ENCODE measurements around the gene MCF2L2. TPM values are rescaled to one million over a fixed set of nuclear protein-coding genes. Genes with fewer than 3 reads are reported as not detected.

MCF2L2 gene
- total and polyA plus RNA-seq, 9 donors: 0.12 to 2.2 (median 0.61) TPM

DNA sequence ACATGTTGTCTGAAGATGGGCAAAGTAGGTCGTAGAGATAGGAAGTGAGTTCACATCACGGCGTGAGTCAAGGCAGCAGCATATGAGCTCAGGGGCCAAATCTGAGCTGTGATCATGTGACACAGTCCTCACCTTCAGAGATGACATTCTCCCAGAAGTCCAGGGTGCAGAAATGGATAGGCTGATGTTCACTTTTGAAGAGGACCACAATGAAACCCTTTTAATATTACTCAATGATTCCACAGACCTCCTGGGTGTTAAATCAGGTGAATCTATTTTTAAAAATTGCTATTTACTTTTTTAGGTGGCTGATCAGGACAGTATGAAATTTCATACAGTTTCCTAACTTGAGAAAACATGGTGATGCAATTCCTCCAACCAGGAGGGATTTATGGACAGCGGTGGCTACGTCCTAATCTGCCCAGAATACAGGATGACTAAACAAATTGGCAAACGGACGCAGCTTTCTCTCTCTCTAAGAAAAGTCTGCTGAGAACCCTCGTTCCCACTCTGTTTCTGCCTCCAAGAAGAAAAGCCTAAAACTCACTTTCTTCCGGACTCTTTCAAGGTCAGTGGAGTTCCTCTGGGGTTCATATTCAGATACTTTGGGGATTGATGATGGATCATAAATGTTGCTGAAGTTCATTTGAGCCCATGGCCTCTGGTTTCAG is 141.0 kb downstream of the MCF2L2 start:
- TF ChIP-seq POLR2A (IDR thresholded peaks at IDR 0.05) (no peak), EP300 (IDR thresholded peaks at IDR 0.05) (no peak)
- TF ChIP-seq, protein P1, sequence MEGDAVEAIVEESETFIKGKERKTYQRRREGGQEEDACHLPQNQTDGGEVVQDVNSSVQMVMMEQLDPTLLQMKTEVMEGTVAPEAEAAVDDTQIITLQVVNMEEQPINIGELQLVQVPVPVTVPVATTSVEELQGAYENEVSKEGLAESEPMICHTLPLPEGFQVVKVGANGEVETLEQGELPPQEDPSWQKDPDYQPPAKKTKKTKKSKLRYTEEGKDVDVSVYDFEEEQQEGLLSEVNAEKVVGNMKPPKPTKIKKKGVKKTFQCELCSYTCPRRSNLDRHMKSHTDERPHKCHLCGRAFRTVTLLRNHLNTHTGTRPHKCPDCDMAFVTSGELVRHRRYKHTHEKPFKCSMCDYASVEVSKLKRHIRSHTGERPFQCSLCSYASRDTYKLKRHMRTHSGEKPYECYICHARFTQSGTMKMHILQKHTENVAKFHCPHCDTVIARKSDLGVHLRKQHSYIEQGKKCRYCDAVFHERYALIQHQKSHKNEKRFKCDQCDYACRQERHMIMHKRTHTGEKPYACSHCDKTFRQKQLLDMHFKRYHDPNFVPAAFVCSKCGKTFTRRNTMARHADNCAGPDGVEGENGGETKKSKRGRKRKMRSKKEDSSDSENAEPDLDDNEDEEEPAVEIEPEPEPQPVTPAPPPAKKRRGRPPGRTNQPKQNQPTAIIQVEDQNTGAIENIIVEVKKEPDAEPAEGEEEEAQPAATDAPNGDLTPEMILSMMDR (IDR thresholded peaks at IDR 0.05): no peak
- Histone ChIP-seq H3K4me3 (no peak overlapping the region), H3K27me3 (no peaks in the 10 kb centered on the region), H3K36me3 (no peaks in the 10 kb centered on the region), H3K9me3 (no peaks in the 10 kb centered on the region), H3K4me1 (ENCODE audit: insufficient read depth) (peaks cover 2% of the 10 kb centered on the region), H3K27ac (no peak overlapping the region)
- peak in 2 of 5 donors; percentile 34 to 58 for DNase-seq
- WGBS, 3 donors: 28 to 52% (median 41%) methylated on average over 9 of the region's 9 CpGs
- intact Hi-C loops (cut with DNase I): no loop called here

DNA sequence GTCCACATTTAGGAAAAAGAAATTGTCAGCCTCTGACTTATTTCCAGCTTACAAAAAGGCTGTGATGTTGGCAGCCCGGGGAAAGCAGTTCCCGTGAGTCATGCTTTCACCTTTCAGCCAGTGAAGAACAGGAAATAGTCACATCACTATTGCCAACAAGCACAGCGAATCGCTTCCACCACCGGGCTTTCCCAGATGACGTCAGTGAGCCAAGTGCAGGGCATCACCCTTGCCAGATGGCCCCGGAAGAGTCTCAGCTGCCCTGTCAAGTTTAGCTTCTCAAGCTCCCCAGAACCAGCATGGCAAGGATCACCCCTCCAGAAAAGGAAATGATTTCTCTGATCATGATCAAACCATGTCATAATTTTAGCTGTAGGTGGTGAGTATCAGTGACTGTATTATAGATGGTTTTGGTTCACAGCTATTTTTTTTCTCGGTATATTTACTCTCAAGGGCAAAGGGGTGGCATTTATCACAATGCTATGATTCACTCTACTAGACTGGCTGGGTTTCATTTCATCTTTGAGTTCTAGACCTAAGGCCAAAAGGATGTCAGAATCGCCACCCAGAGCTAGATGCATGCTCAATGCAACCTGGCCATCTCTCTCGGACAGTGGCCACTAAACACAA is 142.5 kb downstream of the MCF2L2 start:
- H3K4me3 ChIP-seq: no peak overlapping the region
- H3K9me3 ChIP-seq: no peaks in the 10 kb centered on the region
- intact Hi-C loops (cut with DNase I): no loop called here
- H3K4me1 ChIP-seq (ENCODE audit: insufficient read depth): peaks cover 2% of the 10 kb centered on the region
- TF ChIP-seq, protein P1 (IDR thresholded peaks at IDR 0.05): no peak
- TF ChIP-seq POLR2A (IDR thresholded peaks at IDR 0.05) (no peak), EP300 (IDR thresholded peaks at IDR 0.05) (no peak)
- no peak overlapping the region for H3K27ac ChIP-seq
- 20 to 23% (median 21%) methylated on average over 10 of the region's 10 CpGs for WGBS, 3 donors
- DNase-seq: peak; percentile 79 to 83 (median 80)
- no peaks in the 10 kb centered on the region for H3K36me3 ChIP-seq
- no peaks in the 10 kb centered on the region for H3K27me3 ChIP-seq

DNA sequence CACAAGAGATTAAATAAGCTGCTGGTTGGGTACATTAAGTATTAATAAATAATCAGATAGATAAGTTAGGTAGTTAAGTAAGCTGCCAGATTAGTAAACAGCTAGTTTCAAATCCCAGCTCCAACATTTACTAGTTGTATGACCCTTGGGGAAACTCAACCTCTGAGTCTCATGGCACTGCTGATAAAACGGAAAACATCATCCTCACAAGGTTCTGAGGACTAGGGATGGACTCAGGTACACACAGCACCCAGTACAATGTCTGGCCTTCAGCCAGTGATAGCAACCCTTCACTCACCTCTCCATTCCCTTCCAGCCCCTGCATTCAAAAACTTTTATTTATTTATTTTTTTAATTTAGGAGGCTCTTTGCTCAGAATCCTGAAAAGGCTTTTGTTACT is 143.1 kb downstream of the MCF2L2 start:
- intact Hi-C loops (cut with DNase I): no loop called here

DNA sequence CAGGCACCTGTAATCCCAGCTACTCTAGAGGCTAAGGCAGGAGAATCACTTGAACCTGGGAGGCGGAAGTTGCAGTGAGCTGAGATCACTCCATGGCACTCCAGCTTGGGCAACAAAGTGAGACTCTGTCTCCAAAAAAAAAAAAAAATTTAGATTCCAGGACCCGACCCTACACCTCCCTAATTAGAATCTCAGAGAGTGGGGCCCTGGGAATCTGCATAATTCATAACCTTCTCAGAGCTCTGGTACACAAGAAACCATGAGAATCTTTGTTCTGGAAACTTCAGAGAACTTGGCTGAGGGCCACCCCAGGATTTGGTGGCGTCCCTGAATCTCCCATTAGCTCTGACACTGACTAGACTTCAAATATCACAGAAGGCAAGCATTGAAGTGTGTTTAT is 143.8 kb downstream of the MCF2L2 start:
- Histone ChIP-seq H3K27ac (no peak overlapping the region), H3K36me3 (no peaks in the 10 kb centered on the region), H3K9me3 (no peaks in the 10 kb centered on the region), H3K27me3 (no peaks in the 10 kb centered on the region), H3K4me1 (ENCODE audit: insufficient read depth) (peaks cover 2% of the 10 kb centered on the region), H3K4me3 (no peak overlapping the region)
- 84 to 92% (median 86%) methylated on average over 3 of the region's 3 CpGs for WGBS, 3 donors
- TF ChIP-seq, protein P1 (IDR thresholded peaks at IDR 0.05): no peak
- intact Hi-C loops (cut with DNase I): no loop called here
- no peak for DNase-seq

More for the DNA sequence above, 143.1 kb downstream of the MCF2L2 start:
- Histone ChIP-seq H3K9me3 (no peaks in the 10 kb centered on the region), H3K36me3 (no peaks in the 10 kb centered on the region), H3K27ac (peak overlapping the region in 1 of 2 donors; percentile 31), H3K4me1 (ENCODE audit: insufficient read depth) (peaks cover 2% of the 10 kb centered on the region), H3K27me3 (no peaks in the 10 kb centered on the region), H3K4me3 (no peak overlapping the region)
- no peak for DNase-seq
- 61 to 69% (median 68%) methylated on average over 1 of the region's 1 CpG for WGBS, 3 donors
- TF ChIP-seq EP300 (IDR thresholded peaks at IDR 0.05) (no peak), POLR2A (IDR thresholded peaks at IDR 0.05) (no peak)
- TF ChIP-seq, protein P1 (IDR thresholded peaks at IDR 0.05): no peak
